PC-3 (cell line): Measurements from ENCODE around the gene LIN7B. TPM values are rescaled to one million over a fixed set of nuclear protein-coding genes. Genes with fewer than 3 reads are reported as not detected.

Source experiments
- ATAC-seq: fragments of 200-7000 bp; cut with Tn5 transposase; 2 replicates; pipeline ENCODE4 v1.9.1; 2020; ENCODE audit warnings: mild to moderate bottlenecking, moderate library complexity
- BruUV-seq: library from RNA; stranded (reverse); fragments of 400-500 nt; replicated peaks from 2 replicates; lab custom pipeline; 2021; lab: Mats Ljungman, UMichigan
- CTCF ChIA-PET: fragments of 300-600 bp; sonication (Branson Sonifier 250); formaldehyde crosslinking; loops from one replicate; lab custom pipeline; 2022; ENCODE audit warnings: antibody characterized with exemption; lab: Charles Lee
- POLR2A ChIA-PET: fragments of 300-600 bp; sonication (Branson Sonifier 250); formaldehyde crosslinking; loops from one replicate; lab custom pipeline; 2022; ENCODE audit warnings: antibody characterized with exemption; ENCODE audit not compliant: unreplicated experiment; lab: Charles Lee
- DNase-seq: peaks from one replicate; pipeline ENCODE4 v3.0.0-alpha.2; 2015
- H2AFZ ChIP-seq: fragments of 300-600 bp; sonication (generic); 2 replicates; pipeline ENCODE4 v1.6.0; 2016; ENCODE audit warnings: antibody characterized with exemption, low read length
- H3F3A ChIP-seq: fragments of 300-600 bp; sonication (generic); one replicate; pipeline ENCODE4 v1.6.0; 2017; ENCODE audit warnings: antibody characterized with exemption, low read length, control low read depth, mild to moderate bottlenecking; ENCODE audit not compliant: unreplicated experiment
- H3K27ac ChIP-seq: fragments of 300-600 bp; sonication (generic); 2 replicates; pipeline ENCODE4 v1.5.1; 2016; ENCODE audit warnings: mild to moderate bottlenecking, low read length
- H3K27me3 ChIP-seq: fragments of 300-600 bp; sonication (generic); 2 replicates; pipeline ENCODE4 v1.6.1; 2016; ENCODE audit warnings: low read length, mixed read lengths
- H3K36me3 ChIP-seq: fragments of 300-600 bp; sonication (generic); 2 replicates; pipeline ENCODE4 v1.6.1; 2016; ENCODE audit warnings: low read depth, mixed run types, low read length, mixed read lengths
- H3K4me1 ChIP-seq: fragments of 300-600 bp; sonication (generic); 2 replicates; pipeline ENCODE4 v1.5.1; 2016; ENCODE audit warnings: low read length; ENCODE audit not compliant: insufficient read depth
- H3K4me2 ChIP-seq: fragments of 300-600 bp; sonication (generic); 2 replicates; pipeline ENCODE4 v1.6.0; 2016; ENCODE audit warnings: low read length
- H3K4me3 ChIP-seq: fragments of 300-600 bp; sonication (generic); 2 replicates; pipeline ENCODE4 v1.5.1; 2016; ENCODE audit warnings: mild to moderate bottlenecking, low read length, mixed read lengths
- H3K79me2 ChIP-seq: fragments of 300-600 bp; sonication (generic); 2 replicates; pipeline ENCODE4 v1.6.1; 2017; ENCODE audit warnings: low read length, mixed read lengths
- H3K9ac ChIP-seq: fragments of 300-600 bp; sonication (generic); 2 replicates; pipeline ENCODE4 v1.6.0; 2016; ENCODE audit warnings: mild to moderate bottlenecking, low read length
- H3K9me2 ChIP-seq: fragments of 300-600 bp; sonication (generic); replicated peaks from 2 replicates; pipeline ENCODE4 v1.6.1; 2016; ENCODE audit warnings: mixed run types, low read length, mixed read lengths
- H3K9me3 ChIP-seq: fragments of 300-600 bp; sonication (generic); 2 replicates; pipeline ENCODE4 v1.6.1; 2016; ENCODE audit warnings: low read length, mixed read lengths
- H4K20me1 ChIP-seq: fragments of 300-600 bp; sonication (generic); 2 replicates; pipeline ENCODE4 v1.6.1; 2016; ENCODE audit warnings: low read length, mixed read lengths
- CTCF ChIP-seq: fragments of 300-600 bp; sonication (generic); conservative IDR thresholded peaks from 2 replicates; pipeline ENCODE4 v1.5.1; 2017; ENCODE audit warnings: antibody characterized with exemption, low read depth, mild to moderate bottlenecking, low read length
- EZH2 ChIP-seq: fragments of 300-600 bp; sonication (generic); IDR thresholded peaks from one replicate; pipeline ENCODE4 v1.6.1; 2017; ENCODE audit warnings: antibody characterized with exemption, mild to moderate bottlenecking, low read length; ENCODE audit not compliant: unreplicated experiment
- EZH2phosphoT487 ChIP-seq: fragments of 300-600 bp; sonication (generic); IDR thresholded peaks from 2 replicates; pipeline ENCODE4 v1.6.1; 2018; ENCODE audit warnings: mild to moderate bottlenecking, antibody characterized with exemption, low read length, borderline replicate concordance
- intact Hi-C: fragments of 100-400 bp; cut with micrococcal nuclease; formaldehyde crosslinking; loops from 2 replicates; pipeline ENCODE4 v1.9.0; 2023
- total RNA-seq: library from RNA; depleted of rRNA; stranded (reverse); fragments of >200 nt; gene quantifications from 2 replicates; pipeline ENCODE4 v1.2.3, GENCODE V29; 2014

The LIN7B gene
- total RNA-seq, 1 experiment from 2014 or later = 11.6 TPM

GRCh38 chr19:49065905-49066512 lies 48.2 kb upstream of the LIN7B start:
- Histone ChIP-seq H3F3A (no peaks in the 10 kb centered on the region), H3K9ac (no peak overlapping the region), H3K9me2 (no peaks in the 10 kb centered on the region), H3K36me3 (no peaks in the 10 kb centered on the region), H3K9me3 (no peaks in the 10 kb centered on the region), H3K27ac (no peak overlapping the region), H3K4me3 (no peak overlapping the region), H3K79me2 (no peaks in the 10 kb centered on the region), H3K4me1 (no peaks in the 10 kb centered on the region), H4K20me1 (no peaks in the 10 kb centered on the region), H3K27me3 (no peaks in the 10 kb centered on the region), H2AFZ (no peak overlapping the region), H3K4me2 (no peak overlapping the region)
- intact Hi-C loops = no loop called here
- ChIA-PET POLR2A (no interaction called here), CTCF (no interaction called here)
- BruUV-seq = no TSS peak
- DNase-seq (no peak), ATAC-seq (no peak)
- TF ChIP-seq EZH2 (no peak), CTCF (no peak), EZH2phosphoT487 (no peak)

GRCh38 chr19:49067554-49067953 lies 46.6 kb upstream of the LIN7B start:
- no peaks in the 10 kb centered on the region for H3K9me2 ChIP-seq
- intact Hi-C loops = no loop called here
- TF ChIP-seq EZH2 (no peak), EZH2phosphoT487 (no peak), CTCF (no peak)
- H3K4me2 ChIP-seq = no peak overlapping the region
- ATAC-seq = no peak
- no peak overlapping the region for H2AFZ ChIP-seq
- no peaks in the 10 kb centered on the region for H3K9me3 ChIP-seq
- BruUV-seq = no TSS peak
- no peak for DNase-seq
- no peaks in the 10 kb centered on the region for H3K79me2 ChIP-seq
- no peaks in the 10 kb centered on the region for H3K36me3 ChIP-seq
- H3K27ac ChIP-seq = no peak overlapping the region
- H3F3A ChIP-seq = no peaks in the 10 kb centered on the region
- no peaks in the 10 kb centered on the region for H3K4me1 ChIP-seq
- no peak overlapping the region for H3K4me3 ChIP-seq
- ChIA-PET CTCF (no interaction called here), POLR2A (no interaction called here)
- H4K20me1 ChIP-seq = no peaks in the 10 kb centered on the region
- H3K27me3 ChIP-seq = no peaks in the 10 kb centered on the region
- no peak overlapping the region for H3K9ac ChIP-seq

- H3K4me1 ChIP-seq = no peaks in the 10 kb centered on the region
- H3K4me3 ChIP-seq = no peak overlapping the region
- no peaks in the 10 kb centered on the region for H4K20me1 ChIP-seq
- H3K27me3 ChIP-seq = 0 out of 2 replicates have a peak, but pooled peaks cover 7% of the 10 kb centered on the region
- no peaks in the 10 kb centered on the region for H3K9me2 ChIP-seq
- intact Hi-C loops = no loop called here
- H3K27ac ChIP-seq = no peak overlapping the region
- no peaks in the 10 kb centered on the region for H3K79me2 ChIP-seq
- POLR2A ChIA-PET = no interaction called here
- no peak overlapping the region for H3K4me2 ChIP-seq
- H3K36me3 ChIP-seq = no peaks in the 10 kb centered on the region
- H3K9ac ChIP-seq = no peak overlapping the region
- TF ChIP-seq EZH2 (no peak), EZH2phosphoT487 (no peak), CTCF (no peak)
- DNase-seq (no peak), ATAC-seq (no peak)
- CTCF ChIA-PET = no interaction called here
- BruUV-seq = no TSS peak
- no peaks in the 10 kb centered on the region for H3K9me3 ChIP-seq
- H2AFZ ChIP-seq = no peak overlapping the region
- H3F3A ChIP-seq = no peaks in the 10 kb centered on the region
Measured at GRCh38 chr19:49069026-49069425, 45.1 kb upstream of the LIN7B start.
